Activated effector memory CD4-positive, alpha-beta T cell treated with anti-CD3 and anti-CD28 coated beads, Interleukin-2, amount 50 U/mL, for 16 hours (primary cell): ENCODE results near the gene CAMK1.

ENCODE experiments used
- DNase-seq: peaks from one replicate; pipeline ENCODE4 v3.0.0-alpha.2; 2020

CAMK1 gene

DNA sequence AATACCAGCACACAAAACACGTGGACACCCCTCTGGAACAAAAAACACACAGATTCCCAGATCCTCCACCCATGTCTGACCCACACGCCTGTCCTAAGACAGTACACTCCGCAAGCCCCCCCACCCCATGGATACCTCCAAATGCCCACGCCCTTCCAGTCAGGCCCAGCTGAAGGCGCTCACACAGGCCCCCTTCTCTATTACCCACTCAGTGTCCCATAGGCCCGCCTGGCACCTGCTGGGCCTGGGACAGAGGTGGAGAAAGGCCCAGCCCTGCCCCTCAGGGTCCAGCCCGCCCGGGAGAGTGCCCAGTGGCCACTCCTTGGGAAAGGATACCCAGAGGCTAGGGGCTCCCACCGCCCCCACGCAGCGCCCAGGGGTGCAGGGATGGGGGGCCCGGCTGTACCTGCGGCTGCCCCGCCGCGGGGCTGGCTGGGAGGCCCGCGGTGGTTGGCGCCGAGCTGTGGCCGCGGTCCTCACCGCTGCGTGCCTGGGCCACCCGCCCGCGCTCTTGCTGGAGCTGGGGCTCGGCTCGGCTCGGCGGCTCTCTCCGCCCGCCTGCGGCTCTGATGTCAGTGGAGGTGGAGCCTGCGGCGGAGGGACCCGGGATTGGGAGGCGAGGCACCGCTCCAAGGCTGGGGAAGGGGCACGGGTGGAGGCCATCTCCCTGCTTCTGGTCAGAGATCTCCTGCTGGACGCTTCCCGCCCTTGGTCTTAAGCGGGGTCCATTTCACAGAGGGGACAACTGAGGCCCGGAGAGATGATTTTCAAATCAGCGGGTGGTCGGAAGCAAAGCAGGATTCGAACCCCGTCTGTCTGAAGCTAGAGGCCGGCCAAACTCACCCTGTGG is at the start of gene CAMK1:
Gene CAMK1, minus strand, starts transcription at position 522 of the 850 bp plus-strand sequence. CDS start 2,198 bp downstream, outside the sequence.
- peak; percentile 87 for DNase-seq

DNA sequence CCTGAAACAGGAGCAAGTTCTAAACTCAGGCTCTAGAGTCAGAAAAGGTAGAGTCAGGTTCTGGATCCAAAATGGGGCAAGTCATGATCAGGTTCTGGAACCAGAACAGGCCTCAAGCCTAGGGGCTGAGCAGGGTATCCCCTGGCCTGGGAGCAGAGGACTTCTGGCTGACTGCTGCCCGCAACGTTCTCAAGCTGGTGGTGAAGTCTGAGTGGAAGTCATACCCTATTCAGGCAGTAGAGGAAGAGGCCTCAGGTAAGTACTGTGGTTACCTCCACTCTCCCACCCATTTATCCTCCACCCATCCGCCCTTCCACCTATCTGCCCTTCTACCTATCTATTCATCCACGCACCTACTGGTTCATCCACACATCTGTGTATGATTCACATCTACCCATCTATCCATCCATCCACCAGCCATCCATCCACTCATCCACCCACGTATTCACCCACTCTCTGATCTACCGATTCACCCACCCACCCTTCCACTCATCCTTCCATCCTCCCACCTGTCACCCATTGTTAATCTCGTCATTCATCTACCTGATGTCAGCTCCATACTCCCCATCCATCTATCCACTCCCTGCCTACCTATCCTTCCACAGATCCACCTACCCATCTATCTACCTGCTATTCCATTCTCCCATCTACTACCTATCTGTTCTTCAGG is 49.1 kb upstream of the CAMK1 start:
- no peak for DNase-seq

DNA sequence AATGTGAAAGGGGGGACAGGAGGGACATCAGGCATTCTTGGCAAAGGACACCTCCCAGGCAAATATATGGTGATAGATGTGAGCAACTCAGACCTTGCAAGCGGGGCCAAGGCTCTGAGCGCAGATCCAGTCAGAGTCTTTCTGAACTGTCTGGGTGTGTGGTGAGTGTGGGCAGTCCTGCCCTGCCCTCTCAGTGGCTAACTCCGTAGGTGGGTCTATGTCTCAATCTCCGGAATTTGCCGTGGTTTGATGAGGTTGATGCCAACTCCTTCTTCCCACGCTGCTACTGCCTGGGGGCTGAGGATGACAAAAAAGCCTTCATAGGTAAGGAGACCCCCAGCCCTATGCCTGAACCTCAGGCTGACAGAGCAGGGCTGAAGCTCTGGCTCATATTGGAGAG is 47.7 kb upstream of the CAMK1 start:
- no peak for DNase-seq

DNA sequence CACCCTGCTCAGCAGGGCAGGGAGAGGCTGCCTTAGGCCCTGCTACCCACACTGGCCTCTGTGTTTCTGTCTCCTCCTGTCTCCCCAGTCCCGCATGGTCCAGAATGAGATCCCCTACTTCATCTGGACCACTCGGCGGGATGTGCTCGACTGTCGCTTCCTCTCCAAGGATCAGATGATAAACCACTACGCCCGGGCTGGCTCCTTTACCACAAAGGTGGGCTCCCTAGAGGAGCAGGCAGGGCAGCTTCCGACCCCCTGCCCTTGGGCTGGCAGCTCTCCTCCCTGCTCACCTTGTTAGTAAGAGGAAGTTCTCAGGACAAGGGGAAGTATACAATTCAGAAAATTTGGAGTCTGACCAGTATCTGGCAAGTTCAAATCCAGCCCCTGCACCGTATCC is 46.2 kb upstream of the CAMK1 start:
- DNase-seq, result no peak

DNA sequence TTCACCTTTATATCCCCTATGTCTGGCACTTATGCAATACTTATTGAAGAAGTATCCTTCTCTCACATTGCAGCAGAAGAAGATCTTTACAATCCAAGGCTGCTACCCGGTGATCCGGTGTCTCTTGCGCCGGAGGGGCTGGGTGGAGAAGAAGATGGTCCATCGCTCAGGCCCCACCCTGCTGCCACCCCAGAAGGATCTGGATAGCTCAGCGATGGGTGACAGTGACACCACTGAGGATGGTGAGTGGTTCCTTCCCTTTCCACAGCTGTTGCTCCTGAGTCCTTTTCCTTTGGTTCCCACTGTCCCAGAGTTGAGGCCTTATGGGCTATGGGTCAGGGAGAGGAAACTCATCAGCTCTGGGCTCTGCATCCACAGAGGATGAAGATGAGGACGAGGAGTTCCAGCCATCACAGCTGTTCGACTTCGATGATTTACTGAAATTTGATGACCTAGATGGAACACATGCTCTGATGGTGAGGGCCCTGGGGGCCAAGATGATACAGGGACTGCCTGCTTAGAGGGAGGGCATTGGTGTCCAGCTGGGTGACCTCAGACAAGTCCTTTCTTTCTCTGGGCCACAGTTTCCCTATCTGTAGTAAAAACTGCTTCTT is 43.2 kb upstream of the CAMK1 start:
- no peak for DNase-seq

DNA sequence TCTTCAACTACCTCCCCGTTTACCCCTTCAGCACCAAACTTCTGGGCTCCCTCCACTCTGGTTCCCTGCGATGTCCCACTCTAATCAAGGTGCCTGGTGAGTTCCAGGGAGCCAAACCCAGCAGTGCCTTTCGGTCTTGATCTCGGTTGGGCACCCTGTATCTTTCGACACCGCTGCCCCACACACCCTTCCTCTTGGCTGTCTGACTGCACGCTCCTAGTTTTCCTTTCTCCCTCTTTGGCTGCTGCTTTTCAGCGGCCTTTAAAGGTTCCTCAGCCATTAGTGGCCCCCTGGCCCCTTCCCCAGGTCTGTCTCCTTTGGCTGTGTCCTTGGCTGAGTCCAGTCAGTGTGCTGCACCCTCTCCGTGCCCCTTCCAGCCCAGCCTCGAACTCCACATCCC is 41.1 kb upstream of the CAMK1 start:
- DNase-seq, result no peak

DNA sequence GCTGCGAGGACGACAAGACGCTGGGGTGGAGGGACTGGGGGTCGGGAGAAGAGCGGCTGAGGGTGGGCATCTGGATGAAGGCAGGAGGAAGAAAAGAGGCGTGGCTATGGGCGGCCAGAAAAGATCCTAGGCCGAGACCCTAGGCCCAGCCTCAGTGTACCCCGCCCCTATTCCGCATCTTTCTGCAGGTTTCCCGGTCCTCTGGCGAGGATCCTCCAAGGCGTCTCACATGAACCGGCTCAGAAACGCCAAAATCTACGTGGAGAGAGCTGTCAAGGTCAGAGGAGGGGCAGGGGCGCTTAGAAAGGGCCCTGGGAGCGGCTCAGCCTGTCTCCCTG is 40.7 kb upstream of the CAMK1 start:
- DNase-seq, result no peak

DNA sequence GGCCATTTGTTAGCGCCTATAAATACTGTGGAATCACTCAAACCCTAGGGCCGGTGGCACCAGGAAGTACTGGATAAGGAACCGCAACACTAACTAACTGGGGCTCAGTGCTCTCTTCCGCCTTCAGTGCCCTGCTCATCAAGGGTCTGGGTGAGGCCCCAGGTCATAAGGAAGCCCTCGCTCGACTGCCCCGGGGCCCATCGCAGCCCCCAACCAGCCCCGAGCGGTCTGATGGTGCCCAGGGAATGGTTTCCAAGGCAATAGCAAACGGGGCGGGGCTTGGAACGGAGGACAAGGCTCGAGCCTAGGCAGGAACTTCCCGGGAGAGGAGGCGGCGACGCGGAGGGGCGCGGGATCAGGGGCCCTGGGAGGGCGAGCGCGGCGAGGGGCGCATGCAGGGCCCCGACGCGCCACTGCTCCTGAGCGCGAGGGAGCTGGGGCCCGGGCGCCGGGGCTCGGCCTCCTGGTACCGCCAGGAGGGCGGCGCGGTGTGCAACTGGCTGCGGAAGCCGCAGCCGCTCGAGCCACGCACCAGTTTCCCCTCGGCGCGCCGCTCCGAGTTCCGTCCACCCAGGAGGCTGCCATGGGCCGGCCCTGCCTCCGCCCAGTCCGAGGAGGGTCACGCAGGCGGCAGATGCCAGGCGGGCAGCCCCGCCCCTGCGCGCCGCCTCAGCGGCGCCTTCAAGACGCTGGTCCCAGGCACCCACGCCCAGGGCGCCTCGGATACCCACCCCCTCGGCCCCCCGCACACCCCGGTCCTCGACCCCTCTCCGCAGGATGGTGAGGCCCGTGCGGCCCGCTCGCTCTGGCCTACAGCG is 40.1 kb upstream of the CAMK1 start, which contains the start of gene TTLL3:
Gene TTLL3, plus strand, starts transcription at position 648 of the 818 bp plus-strand sequence. CDS start 400 bp downstream, outside the sequence.
- peak; percentile 78 for DNase-seq

DNA sequence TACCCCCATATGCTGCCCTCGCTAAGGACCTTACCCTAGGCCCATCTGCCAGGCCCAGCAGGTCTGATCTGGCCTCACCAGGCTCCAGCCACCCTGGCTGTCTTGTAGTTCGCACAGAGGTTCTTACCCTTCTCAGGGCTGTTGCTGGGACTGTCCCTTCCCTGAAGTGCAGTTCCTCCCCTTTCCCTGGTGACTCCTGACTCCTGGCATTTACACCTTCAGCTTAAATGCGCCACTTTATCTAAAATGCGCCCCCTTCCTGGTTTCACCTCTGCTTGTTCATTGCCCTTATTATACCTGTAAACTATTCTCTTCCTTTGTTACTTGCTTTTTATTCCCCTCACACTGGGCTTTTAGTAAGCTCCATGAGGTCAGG is 39.5 kb upstream of the CAMK1 start:
- no peak for DNase-seq

DNA sequence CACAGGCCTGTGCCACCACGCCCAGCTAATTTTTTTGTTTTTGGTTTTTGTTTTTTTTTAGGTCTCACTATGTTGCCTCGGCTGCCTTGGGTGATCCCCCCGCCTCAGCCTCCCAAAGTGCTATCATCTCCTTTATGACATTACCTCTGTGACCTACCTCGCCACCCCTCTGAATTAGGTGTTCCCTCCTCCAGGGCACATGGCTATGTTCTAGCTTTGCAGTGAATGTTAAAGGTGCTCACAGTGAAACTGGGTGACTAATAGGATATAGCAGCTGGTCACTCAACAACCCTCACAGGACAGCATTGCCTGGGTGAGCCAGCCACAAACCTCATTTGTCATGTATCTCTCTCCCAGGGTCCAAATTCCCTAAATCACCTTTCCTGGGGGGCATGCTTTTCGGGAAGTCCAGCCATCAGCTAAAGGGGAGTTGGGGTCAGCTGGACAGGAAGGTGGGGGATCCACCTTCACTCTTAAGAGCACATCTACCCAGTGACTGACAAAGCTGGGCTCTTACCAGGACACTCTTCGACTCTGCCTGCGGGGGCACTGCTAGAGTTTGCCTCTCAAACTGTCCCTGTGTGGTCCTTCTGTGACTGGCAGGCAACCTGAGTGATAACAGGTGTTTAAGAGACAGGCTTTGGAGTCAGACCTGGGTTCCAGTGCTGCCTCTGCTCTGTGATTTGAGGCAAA is 38.7 kb upstream of the CAMK1 start:
- DNase-seq, result peak; percentile 81

DNA sequence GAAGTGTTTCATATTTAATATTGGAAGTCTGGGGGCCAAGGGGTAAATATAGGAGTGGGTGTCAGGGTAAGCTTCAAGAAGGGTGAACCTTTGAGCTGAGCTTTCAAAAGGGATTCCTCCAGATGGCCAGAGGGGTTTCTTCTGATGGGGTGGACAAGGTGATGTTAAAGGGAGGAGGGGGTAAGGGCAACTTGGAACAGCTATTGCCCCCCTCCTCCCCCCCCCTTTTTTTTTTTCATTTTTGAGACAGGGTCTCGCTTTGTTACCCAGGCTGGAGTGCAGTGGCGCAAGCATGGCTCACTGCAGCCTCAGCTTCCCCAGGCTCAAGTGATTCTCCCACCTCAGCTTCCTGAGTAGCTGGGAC is 38.2 kb upstream of the CAMK1 start:
- no peak for DNase-seq

DNA sequence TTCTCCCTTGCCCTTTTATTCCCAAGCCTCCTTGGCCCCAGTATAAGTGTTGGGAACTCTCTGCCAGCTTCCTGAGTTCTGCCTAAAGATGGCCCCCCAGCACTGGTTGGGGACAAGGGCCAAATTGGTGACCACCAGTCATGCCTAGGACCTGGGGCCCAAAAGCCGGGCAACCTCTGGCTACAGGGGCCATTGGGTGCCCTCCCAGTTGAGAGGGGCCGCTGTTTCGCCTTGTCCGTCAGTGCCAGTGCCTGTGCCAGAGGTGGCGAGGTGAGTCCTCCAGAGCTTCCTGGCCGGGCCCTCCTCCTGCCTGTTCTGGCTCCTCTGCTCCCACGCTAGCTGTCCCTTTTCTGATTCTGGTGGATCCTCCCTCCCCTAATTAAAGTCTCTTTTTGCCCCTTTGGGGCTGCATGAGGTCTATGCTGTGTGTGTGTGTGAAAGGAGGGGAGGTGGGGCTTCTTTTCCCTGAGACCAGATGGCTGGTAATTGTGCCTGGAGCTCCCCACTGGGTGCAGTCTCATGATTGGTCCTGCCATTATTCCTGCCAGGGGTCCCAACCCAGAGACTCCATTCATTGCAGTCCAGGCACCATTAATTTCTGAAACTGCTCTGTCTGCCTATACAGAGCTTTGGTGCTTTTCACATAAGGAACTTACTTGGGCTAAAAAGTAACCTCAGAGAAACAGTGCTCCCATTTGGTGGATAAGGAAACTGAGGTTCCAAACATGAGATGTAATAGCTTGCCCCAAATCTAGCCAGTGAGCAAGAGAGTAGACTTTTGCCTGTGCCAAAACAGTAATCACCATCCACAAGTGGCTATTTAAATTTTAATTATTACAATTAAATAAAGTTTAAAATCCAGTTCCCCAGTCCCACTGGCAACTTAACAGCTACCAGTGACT is 37.2 kb upstream of the CAMK1 start:
- no peak for DNase-seq

DNA sequence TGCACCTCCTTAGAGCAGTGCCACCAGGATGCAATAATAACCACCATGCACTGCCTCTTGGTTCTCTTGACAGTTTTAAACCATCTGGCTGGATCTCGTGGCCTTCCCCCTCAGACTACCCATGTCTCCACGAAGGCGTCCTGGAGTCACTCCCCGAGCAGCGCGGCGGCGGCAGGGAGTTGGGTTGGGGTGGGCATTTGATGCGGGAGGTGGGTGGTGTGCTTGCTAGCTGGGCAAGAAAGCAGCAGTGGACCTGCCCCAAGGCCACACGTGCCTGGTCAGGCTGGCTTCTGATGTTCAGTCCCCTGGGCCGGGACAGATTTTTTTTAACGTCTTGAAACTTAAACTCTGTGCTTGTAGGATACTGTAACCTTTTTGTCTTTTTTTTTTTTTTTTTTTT is 36.4 kb upstream of the CAMK1 start:
- DNase-seq, result no peak

DNA sequence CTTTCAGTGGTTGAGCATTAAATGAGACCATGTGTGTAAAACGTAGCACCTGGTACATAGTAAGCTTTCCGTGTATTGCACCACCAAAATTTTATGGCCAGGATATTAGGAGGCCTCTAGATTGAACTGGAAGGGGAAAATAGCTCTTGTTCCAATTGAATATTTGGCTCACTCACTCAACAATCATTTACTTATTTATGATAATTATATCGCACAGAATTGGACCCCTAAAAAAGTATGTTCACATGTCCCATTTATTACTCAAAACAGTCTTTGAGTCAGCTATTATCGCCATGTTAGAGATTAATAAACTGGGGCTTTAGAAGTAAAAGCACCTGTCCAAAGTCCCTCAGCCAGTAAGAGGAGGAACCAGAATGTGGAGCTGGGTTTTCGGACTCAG is 35.2 kb upstream of the CAMK1 start:
- DNase-seq, result no peak

DNA sequence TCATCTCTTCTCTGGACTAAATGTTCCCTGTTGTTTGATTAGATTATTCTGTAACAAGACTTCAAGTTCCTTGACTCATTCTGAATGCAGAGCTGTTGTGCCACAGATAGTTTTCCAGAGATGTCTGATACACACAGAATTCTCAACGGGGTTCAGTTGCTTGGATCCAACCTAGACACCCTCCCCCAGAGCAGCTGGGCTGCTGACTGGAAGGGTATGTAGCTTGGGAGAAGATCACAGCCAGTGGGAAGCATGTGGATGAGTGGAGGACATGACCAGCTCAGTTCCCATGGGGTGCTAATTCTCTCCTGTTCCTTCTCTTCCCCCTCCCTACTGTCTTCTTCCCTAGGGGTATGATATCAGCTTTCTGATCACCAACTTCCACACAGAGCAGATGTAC is 33.7 kb upstream of the CAMK1 start:
- DNase-seq, result no peak

DNA sequence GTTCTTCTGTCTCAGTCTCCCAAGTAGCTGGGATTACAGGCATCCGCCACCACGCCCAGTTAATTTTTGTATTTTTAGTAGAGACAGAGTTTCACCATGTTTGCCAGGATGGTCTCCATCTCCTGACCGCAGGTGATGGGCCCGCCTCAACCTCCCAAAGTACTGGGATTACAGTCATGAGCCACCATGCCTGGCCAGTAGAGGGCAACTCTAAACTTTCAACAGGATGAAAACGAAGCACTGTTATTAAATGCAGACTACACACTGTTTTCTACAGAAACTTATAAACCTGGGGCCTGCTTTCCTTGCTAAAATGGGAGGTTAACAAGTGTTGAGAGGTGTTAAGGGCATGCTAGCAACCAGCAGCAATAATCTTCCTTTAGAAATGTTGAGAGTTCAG is 30.8 kb upstream of the CAMK1 start:
- no peak for DNase-seq

DNA sequence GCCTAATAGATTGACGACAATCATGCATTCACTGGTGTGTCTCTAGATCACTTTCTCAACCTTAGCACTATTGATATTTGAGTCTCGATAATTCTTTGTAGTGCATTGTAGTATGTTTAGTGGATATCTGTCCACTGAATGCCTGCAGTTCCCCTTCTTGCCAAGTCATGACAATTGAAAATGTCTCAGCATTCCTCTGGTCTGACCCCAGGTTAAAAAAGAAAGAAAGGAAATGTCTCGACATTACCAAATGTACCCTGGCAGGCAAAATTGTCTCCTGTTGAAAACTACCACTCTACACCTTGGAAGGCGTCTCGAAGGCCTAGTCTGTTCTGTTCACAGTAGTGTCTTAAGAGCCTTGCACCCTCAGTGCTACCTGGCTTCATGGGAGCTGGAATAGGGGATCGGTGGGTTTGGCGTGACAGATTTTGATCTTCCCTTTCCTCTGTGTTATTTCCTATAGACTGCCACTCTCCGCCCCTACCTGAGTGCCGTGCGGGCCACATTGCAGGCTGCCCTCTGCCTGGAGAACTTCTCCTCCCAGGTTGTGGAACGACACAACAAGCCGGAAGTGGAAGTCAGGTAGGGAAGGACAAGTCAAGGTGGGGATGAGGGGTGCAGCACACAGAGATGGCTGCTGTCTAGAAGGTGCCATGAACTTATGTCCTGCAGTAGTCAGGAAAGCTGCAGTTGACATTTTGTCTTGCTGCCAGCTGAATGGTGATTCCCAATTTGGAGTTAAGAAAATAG is 27.6 kb upstream of the CAMK1 start:
- no peak for DNase-seq

DNA sequence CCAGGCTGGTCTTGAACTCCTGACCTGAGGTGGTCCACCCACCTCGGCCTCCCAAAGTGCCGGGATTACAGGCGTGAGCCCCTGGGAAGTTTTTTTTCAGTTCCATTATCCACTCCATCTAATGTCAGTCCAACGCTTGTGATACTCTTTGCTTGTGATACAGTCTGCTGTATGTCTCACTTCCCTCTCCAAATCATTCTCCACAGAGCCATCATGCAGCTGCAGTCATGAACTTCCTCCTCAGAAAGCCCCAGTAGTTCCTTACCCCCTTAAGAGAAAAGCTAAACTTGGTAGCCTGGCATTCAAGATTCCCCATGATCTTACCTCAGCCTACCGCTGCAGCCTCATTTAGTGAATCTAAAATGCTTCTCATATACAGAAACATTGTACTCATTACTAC is 25.5 kb upstream of the CAMK1 start:
- no peak for DNase-seq

DNA sequence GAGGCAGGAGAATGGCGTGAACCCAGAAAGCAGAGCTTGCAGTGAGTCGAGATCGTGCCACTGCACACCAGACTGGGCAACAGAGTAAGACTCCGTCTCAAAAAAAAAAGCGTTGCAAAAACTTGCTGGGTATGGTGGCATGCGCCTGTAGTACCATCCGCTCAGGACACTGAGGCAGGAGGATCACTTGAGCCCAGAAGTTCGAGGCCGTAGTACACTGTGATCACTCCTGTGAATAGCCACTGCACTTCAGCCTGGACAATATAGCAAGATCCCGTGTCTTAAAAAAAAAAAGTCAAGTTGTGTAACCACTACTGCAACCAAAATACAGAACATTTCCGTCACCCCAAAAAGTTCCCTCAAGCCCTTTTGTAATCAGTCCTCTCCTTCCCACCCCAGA is 24.7 kb upstream of the CAMK1 start:
- no peak for DNase-seq

DNA sequence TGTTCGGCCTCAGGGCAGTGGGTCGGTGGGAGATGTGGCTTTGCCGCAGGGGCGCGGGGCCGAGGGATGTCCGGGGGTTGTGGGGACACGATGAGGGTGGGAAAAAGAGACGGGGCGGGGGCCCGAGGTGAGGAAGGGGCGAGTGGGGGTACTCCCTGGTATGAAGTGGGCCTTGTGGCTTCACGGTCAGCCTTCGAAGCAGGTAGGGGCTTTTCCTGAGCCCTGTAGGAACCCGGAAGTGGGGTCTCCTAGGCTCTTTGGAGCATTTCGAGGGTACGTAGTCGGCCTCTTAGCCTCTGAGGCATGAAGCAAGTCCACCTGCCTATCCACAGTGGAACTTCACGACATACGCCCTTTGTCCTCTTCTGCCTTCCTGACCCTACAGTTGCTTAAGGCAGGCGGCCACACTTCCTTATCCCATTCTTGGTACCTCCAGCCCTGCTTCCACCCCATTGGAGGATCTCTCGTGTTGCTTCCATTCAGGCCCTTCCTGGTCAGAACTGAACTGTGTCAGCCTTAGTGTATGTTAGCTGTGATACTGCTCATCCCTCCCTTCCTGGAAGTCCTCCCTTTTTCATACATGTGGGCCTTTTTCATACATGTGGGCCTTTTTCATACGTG is 23.5 kb upstream of the CAMK1 start:
- peak; percentile 71 for DNase-seq
